Gastrocnemius medialis (tissue), 4 donors: ENCODE data around the gene CLGN.

Source experiments
- CTCF ChIP-seq, 5 experiments: fragments of 450-650 bp in 3 of 5; fragments of 200-600 bp in 2 of 5; sonication (generic) in 2 of 5; IDR thresholded peaks in 4 of 5; conservative IDR thresholded peaks in 1 of 5; 1 replicate in 4 of 5; 2 replicates in 1 of 5; pipeline ENCODE4 v1.5.1; 2016 to 2019; ENCODE audit warnings: antibody characterized with exemption in 5 of 5, mild to moderate bottlenecking in 3 of 5, moderate library complexity in 3 of 5
- POLR2A ChIP-seq, 2 donors: fragments of 450-650 bp; IDR thresholded peaks; one replicate each; pipeline ENCODE4 v1.6.1; 2017; ENCODE audit warnings: antibody characterized with exemption in 2 of 2, mild to moderate bottlenecking in 2 of 2, moderate library complexity in 2 of 2

GRCh38 chr4:140344621-140345020 is 82.8 kb downstream of the CLGN start:
- TF ChIP-seq CTCF (IDR thresholded peaks at IDR 0.05 in 4 of 5, conservative IDR thresholded peaks at IDR 0.05 in 1 of 5) (no peak), POLR2A (IDR thresholded peaks at IDR 0.05) (no peak)
